DMS79 (cell line): Measurements from ENCODE around the gene JAML.
A peak's percentile ranks its signal among the peaks of the same experiment; 100 is the strongest.

Experiments used
- DNase-seq: peaks from one replicate; lab custom pipeline; 2025; lab: John Stamatoyannopoulos, UW

JAML gene

DNA sequence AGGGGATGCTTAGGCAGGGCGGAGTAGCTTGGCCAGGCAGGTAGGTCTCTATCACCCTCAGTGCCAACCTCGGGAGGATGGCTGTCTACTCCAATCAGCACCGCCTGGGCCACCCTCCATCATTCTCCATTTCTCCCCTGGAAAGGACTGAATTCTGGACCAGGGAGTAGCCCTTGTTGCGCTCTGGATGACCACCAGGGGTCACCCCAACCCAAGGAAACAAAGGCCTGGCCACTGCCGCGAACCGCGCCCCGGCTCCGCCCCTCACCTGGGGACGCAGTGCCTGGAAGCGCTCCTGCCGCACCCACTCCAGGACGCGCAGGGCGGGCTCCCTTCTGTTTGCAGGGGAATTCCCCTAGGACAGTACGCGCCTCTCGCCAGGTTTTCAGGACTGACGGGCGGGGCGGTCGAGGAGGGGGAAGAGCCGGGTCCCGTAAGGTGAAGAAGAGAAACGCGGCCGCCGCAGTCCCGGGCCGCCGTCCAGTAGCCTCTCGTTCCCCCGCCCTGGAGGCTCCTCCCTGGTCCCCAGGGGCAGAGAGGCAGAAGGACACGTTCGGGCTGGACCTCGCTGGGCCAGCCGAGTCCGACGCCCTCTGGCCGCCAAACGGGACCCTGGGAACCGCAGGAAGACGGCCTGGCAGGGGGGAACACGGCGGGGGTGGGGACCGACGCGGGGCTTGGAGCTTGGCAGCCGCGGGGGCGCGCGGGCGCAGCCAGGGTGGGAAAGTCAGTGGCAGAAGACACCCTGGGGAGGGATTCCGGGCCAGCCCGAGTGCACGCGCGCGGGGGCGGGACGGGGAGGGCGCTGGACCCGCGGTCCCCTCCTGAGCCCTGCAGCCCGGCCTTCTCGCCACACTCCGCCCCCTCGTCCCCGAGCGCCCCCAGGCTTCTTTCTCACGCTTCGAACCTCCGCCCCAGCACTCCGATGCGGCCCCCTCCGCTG lies 79.3 kb downstream of the JAML start:
- DNase-seq = peak; percentile 76

DNA sequence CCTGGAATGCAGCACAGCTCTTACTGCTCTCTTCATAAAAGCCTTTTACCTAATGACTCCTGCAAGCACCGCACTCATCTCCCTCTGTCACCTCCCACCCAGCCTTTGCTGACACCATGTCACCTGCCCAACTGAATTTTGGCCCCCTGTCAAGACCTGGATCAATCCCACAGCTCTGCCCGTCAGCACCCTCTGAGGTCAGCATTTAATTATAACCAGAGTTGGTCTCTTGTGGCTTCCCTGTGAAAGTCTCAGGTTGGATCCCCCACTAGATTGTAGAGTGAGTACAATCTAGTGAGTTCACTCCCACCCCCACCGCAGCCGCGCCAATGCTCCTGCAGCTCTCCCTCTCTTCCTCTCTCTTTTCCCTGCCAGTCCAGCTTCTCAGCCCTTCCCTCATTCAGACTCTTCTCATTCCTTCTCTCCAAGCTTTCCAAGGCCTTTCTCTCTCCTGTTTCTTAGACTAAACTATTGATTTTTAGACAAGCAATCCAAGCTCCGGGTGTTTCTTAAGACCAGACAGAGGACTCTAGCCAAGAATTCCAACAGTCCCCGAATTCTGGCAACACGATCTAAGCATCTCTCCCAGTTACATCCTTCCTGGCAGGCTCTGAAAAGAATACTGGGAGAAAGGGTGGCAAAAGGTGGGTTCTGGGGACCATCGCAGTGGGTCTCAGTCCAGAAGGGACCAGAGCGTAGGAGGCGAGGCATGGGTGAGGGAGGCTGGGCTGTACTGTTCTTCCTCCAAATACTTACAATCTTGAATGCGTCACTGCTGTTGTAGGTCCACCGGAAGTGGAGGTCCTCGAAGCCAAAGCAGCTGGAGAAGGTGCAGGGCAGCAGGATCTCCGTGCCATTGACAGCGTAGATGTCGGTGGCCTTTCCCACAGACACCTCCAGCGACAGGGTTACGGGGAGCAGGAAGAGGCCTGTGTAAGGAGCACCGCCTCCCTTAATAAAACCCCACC lies 80.2 kb downstream of the JAML start:
- DNase-seq = no peak
